HG03520 (cell line): ENCODE data around the gene SULF2.

ENCODE experiments used
- ATAC-seq: cut with Tn5 transposase; IDR thresholded peaks from one replicate; pipeline ENCODE4 v1.9.1; 2021; ENCODE audit warnings: mild to moderate bottlenecking, moderate library complexity; ENCODE audit not compliant: unreplicated experiment

Gene SULF2

DNA sequence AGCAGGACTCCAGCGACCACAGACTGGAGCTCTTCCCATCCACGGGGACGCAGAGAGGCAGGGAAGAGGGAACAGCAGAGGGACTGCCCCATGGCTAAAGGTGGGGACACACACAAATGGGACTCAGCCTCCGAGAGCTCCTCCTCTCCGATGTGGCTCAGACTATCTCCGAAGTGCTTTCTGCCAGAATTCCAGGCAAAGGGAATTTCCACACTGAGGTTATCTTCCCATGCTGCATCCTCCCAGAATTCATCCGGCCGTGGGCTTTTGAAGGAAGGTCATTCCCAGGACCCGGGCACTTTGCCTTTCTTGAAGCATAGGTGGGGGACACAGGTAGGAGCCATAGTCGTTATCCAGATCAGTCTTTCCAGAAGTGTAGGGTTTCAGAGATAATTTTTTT lies 67.9 kb downstream of the SULF2 start:
- no peak for ATAC-seq

DNA sequence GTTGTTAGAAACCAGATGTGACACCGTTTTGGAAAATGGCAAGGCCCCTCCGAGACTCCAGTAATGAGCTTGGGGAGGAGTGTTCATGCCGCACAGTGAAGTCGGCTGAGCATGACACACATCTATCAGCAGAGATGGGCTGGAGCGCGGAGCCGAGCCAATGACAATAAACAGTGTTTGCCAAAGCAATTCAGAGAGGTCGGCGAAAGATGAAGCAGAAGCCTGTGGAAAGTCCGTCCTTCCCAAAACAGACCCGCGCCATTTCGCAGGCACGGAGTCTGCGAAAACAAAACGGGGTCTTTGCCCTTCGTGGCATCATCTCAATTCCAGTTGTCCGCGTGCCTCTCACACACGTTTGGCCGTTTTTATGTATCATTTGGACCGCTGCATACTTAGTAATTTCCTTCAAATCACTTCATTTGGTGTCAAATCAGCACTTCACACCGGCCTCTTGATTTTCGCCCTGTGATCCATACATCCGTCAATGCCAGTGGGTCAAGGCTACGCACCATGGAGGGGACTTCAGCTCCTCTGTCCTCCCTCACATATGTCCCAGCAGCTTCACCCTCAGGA lies 71.3 kb downstream of the SULF2 start:
- ATAC-seq, result no peak

DNA sequence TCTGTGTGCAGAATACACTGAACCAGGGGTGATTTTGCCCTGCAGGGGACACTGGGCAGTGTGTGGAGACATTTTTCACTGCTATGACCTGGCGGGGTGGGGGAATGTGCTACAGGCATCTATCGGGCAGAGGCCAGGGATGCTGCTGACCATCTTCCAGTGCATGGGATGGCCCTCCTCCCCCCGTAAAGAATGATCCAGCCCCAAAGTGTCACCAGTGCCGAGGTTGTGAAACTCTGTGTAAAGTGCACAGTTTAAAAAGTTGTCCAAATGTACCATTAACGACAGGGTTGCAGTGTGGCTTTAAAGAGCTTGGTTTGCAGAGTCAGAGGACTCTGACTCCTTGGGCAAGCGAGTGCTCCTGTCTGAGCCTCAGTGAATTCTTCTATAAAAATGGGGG lies 72.1 kb downstream of the SULF2 start:
- no peak for ATAC-seq

DNA sequence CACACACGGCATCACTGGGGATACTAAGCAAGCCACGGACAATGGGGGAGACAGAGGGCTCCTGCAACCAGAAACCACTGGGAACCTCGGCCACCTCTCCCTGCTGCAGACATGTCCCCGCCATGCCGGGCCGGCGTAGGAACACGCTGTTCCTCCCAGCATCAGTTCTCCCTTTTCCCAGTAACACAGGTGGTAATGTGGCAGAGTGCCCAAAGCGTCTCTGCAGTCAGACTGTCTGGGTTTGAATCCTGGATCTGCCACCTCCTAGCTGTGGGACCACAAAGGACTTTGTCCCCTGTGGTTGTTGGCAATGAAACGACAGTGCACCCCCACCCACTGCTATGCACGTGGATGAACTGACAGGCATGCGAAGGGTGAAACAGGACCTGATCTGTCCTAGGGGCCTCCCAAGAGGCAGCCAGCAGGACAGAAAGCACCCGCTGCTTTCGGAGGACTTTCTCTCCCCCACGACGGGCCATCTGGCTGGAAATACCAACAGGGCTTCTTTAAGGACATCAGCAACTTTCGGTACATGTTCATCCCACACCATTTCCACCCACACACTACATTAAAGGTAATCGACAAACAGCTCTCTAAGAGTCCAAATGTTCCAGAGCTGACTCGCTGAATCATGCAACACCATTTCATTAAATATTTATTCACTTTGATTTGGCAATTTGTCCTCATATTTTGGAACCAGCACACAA lies 74.1 kb downstream of the SULF2 start:
- no peak for ATAC-seq

DNA sequence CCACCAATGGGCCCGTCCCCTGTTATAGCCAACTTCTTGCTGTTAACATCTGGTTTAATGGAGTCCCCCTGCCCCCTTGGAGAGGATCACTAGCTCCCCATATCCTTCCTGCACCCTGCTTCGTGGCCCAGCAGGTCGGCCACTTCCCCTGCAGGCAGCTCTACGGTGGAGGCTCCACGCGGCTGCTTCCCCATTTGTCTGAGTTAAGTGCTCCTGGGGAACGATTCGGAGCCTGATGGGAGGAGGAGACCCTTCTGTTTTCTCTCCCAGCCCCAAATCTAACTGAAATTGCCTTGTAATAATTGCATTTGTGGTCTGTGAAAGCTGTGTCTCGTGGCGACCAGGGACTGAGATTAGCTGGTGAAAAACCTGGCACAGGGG lies 74.6 kb downstream of the SULF2 start:
- ATAC-seq, result no peak

DNA sequence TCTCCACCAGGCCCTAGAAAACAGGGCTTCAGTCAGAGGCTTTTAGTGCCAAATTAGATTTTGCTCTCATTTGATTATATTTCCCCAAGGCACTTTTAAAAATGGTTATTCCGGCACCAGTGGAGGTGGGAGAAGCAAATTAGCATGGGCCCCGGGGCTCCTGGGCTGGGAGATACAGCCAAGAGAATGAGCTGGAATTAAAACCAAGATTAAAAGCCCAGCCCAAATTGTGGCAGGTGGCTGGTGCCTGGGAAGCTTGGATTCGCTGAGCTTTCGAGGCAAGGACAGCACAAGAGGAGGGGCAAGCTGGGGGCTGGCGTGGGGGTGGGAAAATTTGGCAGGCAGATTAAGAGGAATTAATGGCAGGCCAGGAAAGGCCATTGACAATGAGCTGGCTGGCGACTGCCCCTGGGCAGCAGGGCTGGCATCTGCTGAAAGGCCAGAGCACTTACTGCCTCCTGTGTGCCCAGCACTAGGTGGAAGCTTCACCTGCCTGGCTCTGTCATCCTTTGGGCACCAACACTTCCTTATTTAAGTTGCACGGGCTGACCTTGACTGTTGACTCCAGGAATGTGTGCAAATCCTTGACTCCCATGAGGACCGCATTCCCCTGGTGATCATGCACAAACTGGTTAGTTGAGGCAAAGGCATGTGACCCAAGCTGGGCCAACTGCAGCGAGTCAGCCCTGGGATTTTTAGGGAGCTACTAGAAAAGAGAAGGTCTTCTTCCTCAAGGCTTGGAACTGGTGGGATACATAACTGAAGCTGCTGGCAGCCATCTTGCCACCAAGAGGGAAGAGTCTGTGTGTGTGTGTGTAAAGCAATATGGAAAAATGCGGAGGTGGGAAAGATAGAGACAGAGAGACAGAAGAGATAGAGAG lies 76.1 kb downstream of the SULF2 start:
- ATAC-seq, result no peak

DNA sequence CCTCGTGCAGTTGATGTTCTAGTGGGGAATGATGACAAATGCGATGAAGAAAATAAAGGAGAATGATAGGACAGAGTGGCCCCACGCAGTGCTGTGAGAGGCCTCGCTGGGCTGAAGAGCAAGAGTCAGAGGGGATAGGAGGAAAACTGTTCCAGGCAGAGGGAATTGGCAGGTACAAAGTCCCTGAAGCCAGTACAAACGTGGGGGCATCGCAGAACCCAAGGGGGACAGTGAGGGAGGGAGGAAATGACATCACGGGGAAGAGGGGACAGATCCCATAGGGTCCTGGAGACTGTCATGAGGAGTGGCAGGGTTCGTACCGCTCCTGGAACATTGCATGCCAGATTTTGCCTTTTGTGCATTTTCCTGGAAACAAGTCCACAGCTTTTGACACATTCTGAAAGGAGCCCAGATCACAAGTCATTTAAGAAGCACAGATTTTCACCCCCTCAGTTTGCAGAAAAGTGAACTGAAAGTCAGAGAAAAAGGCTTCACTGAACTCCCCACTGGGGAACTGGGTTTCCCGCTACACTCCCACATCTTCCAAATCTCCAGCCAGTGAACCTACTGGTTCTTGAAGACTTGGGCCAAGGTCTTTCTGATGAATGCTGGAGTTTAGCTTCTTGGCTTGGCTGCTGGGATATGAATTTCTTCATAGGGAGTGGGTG lies 77.0 kb downstream of the SULF2 start:
- ATAC-seq, result no peak

DNA sequence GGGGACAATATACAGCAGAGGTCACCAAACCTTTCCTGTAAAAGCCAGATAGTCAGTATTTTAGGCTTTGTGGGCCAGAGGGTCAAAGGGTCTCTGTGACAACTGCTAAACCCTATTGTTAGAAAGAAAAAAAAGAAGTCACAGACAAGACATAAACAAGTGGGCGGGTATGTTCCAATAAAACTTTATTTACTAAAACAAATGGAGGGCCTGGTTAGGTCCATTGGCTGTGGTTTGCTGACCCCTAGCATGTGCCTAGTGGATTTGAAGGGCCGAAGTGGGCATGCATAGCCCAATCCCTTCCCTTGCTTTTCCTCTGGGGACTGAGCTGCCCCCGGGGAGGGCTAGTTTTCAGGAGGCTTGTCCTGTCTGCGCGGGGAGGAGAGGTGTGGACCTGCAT lies 78.9 kb downstream of the SULF2 start:
- ATAC-seq, result no peak

DNA sequence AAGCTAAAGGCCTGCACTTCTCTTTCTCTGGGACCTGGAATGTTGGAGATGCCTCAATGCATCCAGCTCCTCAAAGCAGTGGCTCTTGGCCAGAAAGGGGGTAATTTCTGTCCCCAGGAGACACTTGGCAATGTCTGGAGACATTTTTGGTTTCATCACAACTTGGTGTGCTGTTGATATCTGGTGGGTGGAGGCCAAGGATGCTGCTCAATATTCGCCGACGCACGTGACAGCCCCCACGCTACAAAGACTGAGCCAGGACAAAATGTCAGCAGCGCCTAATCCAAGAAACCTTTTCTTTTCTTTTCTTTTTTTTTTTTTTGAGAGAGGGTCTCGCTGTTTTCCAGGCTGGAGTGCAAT lies 79.8 kb downstream of the SULF2 start:
- no peak for ATAC-seq

DNA sequence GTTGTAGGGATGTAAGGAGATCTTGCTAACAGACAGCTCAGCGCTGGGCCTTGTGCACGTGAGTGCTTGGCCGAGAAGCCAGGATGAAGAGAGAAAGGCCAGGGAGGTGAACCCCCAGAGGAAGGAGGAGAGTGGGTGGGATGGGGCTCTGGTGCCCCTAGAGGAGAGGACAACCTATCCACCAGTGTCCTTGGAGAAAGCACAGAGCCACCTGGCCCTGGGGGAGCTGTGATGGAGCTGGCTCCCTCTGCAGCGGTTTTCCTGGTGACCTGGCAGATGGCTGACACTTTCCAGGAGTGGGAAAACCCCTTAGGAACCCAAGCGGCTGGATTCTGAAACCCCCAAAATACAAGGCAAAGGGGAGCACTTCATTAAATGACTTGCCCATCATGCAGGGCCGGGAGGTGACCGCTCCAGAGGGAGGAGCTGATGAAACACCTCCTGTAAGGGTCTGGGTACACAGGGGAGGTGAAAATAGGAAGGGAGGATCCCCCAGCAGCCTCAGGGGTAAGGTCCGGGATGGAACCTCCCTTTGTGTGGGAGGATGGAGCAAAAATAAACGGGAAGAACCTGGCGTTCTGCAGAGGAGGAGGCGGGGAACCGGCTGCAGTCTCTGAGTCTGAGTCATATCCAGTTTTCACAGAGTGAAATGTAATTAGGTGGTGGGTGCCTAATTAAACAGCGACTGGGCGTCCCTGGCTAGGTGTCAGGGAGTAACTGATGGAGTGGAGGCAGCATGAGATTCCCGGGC lies 80.4 kb downstream of the SULF2 start:
- no peak for ATAC-seq

DNA sequence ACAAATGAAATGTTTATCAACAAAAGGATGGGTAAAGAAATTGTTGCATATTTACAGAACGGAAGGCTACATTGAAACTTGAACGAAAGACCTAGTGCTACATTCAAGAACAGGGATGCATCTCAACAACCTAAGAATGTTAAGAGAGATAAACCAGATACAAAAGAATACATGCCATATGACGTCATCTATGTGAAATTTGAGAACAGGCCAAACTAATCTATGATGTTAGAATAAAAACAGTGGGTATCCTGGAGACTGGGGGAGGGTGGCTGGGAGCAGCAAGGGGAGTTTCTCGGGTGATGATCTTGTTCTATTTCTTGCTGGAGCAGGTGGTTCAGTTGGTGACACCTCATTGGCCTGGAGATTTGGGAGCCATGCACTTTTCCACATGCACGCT lies 81.5 kb downstream of the SULF2 start:
- no peak for ATAC-seq

DNA sequence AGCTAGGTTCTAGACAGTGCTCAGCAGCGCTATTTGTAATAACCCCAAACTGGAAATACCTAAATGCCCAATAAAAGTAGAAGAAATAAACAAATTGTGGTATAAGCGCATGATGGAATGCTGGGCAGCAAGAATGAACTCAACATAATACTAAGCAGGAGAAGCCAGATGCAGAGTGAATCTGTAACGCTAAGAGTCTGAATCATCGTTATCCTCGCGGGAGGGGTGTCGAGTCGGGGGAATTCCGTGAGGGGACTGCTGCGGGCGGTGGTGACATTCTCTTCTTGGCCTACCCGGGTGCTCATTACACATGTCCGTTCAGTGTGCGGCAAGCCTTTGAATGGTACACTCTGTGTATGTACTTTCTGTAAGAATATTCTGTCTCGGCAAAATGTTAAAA lies 83.7 kb downstream of the SULF2 start:
- ATAC-seq, result no peak

DNA sequence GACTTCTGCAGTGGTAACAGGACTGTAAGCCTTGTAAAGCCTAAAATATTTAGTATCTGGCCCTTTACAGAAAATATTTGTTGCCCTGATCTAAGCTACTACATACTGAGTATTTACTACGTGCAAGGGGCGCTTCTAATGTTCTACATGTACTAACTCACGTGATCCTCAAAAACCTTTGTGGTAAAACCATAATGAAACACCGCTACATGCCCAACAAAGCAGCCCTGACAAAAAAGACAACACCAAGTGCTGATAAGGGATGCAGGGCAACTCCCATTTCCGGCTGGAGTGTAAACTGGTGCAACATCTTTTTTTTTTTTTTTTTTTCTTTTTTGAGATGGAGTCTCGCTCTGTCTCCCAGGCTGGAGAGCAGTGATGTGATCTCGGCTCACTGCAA lies 85.0 kb downstream of the SULF2 start:
- ATAC-seq, result no peak

DNA sequence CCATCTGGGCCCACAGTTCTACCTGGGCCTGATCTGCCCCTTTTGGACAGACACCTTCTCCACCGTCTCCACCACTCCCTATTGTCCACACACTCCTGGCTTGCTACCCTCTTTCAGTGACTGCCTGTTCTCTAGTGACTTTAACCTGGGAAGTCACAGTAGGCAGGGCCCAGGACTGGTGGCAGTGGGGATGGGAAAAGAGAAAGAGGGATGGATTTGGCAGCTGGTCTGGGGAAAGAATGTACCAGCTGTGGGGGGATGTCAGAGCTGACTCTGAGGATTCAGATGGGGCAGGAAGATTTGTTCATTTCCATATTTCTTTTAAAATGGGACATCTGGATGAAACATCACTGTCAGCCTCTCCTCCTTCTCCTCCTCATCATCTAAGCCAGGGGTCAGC lies 85.5 kb downstream of the SULF2 start:
- ATAC-seq, result no peak

DNA sequence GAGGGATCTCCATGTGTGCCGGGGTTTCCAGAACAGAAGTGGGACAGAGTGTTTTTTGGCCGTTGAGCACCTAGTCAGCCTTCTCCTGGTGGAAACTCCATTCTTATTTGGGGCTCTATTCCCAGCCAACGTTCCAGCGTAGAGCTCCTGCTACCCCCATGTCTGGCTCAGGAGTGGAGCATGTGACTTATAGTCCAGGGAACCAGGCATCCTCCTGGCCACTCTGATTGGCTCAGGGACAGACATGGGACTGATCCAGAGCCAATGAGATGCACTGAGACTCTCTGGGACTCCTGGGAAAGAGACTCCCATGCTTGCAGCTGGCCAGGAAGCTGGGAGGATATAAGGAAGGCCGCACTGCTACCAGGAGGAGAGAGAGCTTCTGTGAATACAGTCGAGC lies 87.1 kb downstream of the SULF2 start:
- no peak for ATAC-seq

DNA sequence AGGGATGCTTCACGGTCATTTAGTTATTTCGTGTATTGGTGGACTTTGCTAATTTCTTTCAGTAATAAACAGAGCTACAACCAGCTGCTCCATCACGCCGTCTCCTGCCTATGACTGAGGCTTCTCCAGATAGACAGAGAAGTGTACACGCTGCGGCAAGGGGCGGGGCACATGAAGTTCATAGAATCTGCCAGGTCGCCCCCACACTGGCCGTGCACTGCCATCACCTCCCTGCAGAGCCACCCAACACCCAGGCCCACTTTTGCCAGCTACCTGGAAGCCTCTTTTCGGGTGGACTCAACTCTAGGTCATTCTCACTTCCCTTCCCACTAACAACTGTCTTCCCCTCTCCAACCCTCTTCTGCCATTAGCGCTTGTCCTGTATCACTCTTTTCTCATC lies 88.4 kb downstream of the SULF2 start:
- ATAC-seq, result no peak

DNA sequence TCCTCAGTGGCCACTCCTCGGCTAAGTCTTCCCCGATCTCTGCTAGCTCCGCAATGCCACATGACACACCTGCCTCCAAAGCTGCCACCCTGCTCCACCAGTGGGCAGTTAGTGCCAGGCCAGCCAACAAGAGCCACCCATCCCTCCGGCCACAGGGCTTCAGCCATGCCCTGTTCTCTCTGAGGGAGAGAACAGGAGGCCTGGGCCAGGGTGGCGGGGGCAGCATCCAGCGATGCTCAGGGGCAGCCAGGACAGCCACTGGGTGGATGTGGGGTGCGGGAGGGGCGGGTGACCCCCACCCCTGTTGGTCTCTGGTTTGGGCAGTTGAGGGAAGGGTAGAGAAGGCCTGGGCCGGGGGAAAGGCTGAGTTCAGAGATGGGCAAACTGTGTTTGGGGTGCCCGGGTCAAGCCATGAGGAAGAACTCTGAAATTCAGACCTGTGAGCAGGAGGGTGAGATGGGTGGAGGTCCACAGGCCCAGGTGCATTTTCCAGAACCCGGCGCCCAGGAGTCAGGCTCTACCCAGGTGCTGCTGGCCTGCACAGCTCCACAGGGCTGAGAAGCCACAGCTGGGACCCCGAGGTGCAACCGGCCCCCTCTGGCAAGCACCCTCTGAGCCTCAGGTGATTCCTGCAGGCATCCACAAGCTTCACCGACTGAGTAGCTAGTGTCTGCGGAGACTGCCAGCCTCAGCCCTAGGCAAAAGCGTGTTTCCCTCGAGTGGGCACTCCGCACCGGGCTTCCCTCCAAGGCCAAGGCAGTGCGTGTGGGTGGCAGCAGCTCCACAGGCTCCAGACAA lies 91.1 kb downstream of the SULF2 start:
- ATAC-seq, result no peak

DNA sequence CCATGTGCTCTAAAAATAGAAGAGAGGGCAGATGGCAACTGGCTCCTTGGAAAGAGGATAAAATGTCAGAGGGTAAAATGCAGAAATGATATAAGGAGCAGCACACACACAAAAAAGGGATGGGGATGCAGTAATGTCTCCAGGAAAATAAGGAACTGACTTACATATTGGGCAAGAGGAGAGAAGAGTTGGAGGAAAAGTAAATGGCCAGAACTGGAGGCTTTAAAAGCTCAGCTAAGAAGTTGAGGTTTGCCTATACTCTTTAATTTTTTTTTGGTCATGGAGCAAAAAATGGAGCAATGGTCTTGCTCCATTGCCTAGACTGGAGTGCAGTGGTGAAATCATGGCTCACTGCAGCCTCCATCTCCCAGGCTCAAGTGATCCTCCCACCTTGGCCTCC lies 93.7 kb downstream of the SULF2 start:
- ATAC-seq, result no peak

DNA sequence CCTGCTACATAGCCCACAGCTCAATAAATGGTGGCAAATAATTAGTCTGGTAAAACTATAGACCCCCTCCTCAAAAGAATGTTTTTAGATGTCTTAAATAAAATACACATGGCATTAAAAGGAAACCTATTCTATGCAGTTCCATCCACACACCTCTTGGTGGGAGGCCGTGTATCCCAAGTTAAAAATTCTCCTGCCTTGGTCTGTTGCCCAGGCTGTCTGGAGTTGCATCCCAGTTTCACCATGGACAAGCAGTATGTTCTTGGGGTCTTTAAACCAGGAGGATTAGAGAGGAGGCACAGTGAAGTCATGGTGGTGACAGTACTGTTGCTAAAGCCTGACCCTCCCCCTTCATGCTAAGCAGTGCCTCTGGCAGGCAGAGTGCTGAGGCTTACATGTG lies 95.5 kb downstream of the SULF2 start:
- ATAC-seq, result no peak
